MM.1S (cell line): Measurements from ENCODE around the gene POLE4.

Experiments
- EZH2 ChIP-seq: fragments of 300-600 bp; sonication (generic); optimal IDR thresholded peaks from 2 replicates; pipeline ENCODE3; 2017; ENCODE audit warnings: low read depth, mild to moderate bottlenecking, antibody characterized with exemption, low read length, mixed read lengths
- EZH2phosphoT487 ChIP-seq: fragments of 300-600 bp; sonication (generic); IDR thresholded peaks from 2 replicates; pipeline ENCODE4 v1.6.1; 2018; ENCODE audit warnings: antibody characterized with exemption, low read length
- TF ChIP-seq, protein P1 (sequence below): fragments of 300-600 bp; sonication (generic); IDR thresholded peaks from 2 replicates; pipeline ENCODE4 v1.5.1; 2016; ENCODE audit warnings: antibody characterized with exemption, low read length, mixed read lengths

DNA sequence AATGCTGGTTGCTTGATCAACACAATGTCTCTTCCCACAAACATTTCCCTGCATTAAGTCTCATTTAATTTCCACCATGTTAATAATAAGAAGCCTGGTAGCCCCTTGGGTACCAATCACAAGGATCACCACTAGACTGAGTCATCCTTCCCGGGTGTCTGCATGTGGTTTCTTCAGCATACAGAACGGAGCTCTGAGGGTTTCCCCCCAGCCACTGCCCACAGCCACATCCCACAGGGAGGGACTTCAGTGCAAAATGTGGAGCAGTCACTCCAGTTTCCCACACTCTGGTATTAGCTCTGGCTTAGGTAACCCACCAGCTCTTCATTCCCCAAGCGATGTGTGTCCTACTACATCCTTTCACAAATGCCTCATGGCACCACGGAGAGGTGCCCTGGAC is 42.7 kb upstream of the POLE4 start:
- TF ChIP-seq, protein P1, sequence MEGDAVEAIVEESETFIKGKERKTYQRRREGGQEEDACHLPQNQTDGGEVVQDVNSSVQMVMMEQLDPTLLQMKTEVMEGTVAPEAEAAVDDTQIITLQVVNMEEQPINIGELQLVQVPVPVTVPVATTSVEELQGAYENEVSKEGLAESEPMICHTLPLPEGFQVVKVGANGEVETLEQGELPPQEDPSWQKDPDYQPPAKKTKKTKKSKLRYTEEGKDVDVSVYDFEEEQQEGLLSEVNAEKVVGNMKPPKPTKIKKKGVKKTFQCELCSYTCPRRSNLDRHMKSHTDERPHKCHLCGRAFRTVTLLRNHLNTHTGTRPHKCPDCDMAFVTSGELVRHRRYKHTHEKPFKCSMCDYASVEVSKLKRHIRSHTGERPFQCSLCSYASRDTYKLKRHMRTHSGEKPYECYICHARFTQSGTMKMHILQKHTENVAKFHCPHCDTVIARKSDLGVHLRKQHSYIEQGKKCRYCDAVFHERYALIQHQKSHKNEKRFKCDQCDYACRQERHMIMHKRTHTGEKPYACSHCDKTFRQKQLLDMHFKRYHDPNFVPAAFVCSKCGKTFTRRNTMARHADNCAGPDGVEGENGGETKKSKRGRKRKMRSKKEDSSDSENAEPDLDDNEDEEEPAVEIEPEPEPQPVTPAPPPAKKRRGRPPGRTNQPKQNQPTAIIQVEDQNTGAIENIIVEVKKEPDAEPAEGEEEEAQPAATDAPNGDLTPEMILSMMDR = no peak
- no peak for TF ChIP-seq EZH2
- TF ChIP-seq EZH2phosphoT487 = no peak
